Sigmoid colon (tissue), 7 donors: Measurements from ENCODE around the gene CAMTA1. TPM values are rescaled to one million over a fixed set of nuclear protein-coding genes. Genes with fewer than 3 reads are reported as not detected.

Experiments used
- DNase-seq: peaks from one replicate; pipeline ENCODE4 v3.0.0-alpha.2; 2019
- H3K27ac ChIP-seq, 4 donors: fragments of 200-600 bp; sonication (generic); one replicate each; pipeline ENCODE4 v1.5.1; 2016 to 2019; ENCODE audit warnings: mild to moderate bottlenecking in 1 of 4
- H3K27me3 ChIP-seq, 3 donors: fragments of 200-600 bp; sonication (generic); one replicate each; pipeline ENCODE4 v1.5.1; 2019; ENCODE audit warnings: mild to moderate bottlenecking in 1 of 3
- H3K36me3 ChIP-seq, 4 donors: fragments of 200-600 bp; sonication (generic); one replicate each; pipeline ENCODE4 v1.5.1; 2016 to 2019
- H3K4me1 ChIP-seq, 4 donors: fragments of 200-600 bp; sonication (generic); one replicate each; pipeline ENCODE4 v1.5.1; 2017 to 2019
- H3K4me3 ChIP-seq, 4 donors: fragments of 200-600 bp; sonication (generic); one replicate each; pipeline ENCODE4 v1.5.1; 2017 to 2019; ENCODE audit warnings: mild to moderate bottlenecking in 2 of 4, moderate library complexity in 1 of 4
- H3K9me3 ChIP-seq, 4 donors: fragments of 200-600 bp in 3 of 4; sonication (generic) in 3 of 4; one replicate each; pipeline versions ENCODE4 v1.5.1 to v1.6.1; 2013 to 2019
- EP300 ChIP-seq, 4 donors: sonication (generic); formaldehyde crosslinking; IDR thresholded peaks; one replicate each; pipeline ENCODE4 v1.6.1; 2017; ENCODE audit warnings: antibody characterized with exemption in 4 of 4
- POLR2A ChIP-seq, 2 donors: fragments of 450-650 bp; IDR thresholded peaks; one replicate each; pipeline ENCODE4 v1.6.1; 2016; ENCODE audit warnings: antibody characterized with exemption in 2 of 2, mild to moderate bottlenecking in 2 of 2, moderate library complexity in 2 of 2
- POLR2AphosphoS5 ChIP-seq, 4 donors: sonication (generic); formaldehyde crosslinking; IDR thresholded peaks; one replicate each; pipeline ENCODE4 v1.6.1; 2017; ENCODE audit warnings: antibody characterized with exemption in 4 of 4
- WGBS, 2 donors: extraction: QIAGEN DNeasy Blood & Tissue Kit; methylation state at CpG; one replicate each; pipeline ENCODE4 v1.1.7; 2013; 5-methylcytosine and 5-hydroxymethylcytosine counted together
- intact Hi-C: fragments of 100-400 bp; cut with DNase I; formaldehyde crosslinking; loops from one replicate; pipeline ENCODE4 v1.15.1; 2023
- polyA plus RNA-seq, 3 donors: library from polyadenylated mRNA; stranded (reverse); fragments of 200-250 nt; gene quantifications; one replicate each; pipeline ENCODE4 v1.2.3, GENCODE V29; 2013
- total RNA-seq, 4 donors: library from RNA; depleted of rRNA; stranded (reverse); fragments of >200 nt; gene quantifications; one replicate each; pipeline ENCODE4 v1.1.0, GENCODE V29; 2016
- TF ChIP-seq, protein P1 (sequence below), 4 experiments: fragments of 450-650 bp in 3 of 4; fragments of 200-600 bp in 1 of 4; IDR thresholded peaks; one replicate each; pipeline ENCODE4 v1.5.1; 2016 to 2019; ENCODE audit warnings: antibody characterized with exemption in 4 of 4, mild to moderate bottlenecking in 3 of 4, moderate library complexity in 2 of 4
- donor health status: healthy with polysubstance abuse.
- donor health status: Bipolar disorder and iron deficiency.
- donor health status: healthy.

Gene CAMTA1
- total and polyA plus RNA-seq, 7 donors: 97.9 to 196 (median 177) TPM

DNA sequence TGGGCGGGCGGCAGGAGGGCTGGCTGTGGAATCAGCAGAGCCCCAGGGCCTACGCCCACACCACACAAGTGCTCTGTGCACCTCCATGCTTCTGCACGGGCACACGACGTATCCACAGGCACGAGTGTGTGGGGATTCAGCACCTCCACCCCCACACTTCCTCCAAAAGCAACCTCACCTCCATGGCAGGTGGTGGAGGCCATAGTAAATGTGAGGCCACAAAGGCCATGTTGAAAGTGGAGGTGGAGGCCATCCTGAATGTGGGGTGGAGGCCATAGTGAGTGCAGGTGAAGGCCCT is 860.4 kb downstream of the CAMTA1 start:
- H3K4me1 ChIP-seq: peaks cover 0 to 15% (median 7%) of the 10 kb centered on the region in 4 donors
- intact Hi-C loops: loop anchor here (5.0 kb wide), 3 partner anchors 423 to 923 kb away; no protein-coding TSS in a partner anchor
- H3K27me3 ChIP-seq: peaks cover 0 to 4% (median 0%) of the 10 kb centered on the region in 3 donors
- H3K9me3 ChIP-seq: no peaks in the 10 kb centered on the region
- H3K4me3 ChIP-seq: no peak overlapping the region
- H3K27ac ChIP-seq: no peak overlapping the region
- TF ChIP-seq, protein P1, sequence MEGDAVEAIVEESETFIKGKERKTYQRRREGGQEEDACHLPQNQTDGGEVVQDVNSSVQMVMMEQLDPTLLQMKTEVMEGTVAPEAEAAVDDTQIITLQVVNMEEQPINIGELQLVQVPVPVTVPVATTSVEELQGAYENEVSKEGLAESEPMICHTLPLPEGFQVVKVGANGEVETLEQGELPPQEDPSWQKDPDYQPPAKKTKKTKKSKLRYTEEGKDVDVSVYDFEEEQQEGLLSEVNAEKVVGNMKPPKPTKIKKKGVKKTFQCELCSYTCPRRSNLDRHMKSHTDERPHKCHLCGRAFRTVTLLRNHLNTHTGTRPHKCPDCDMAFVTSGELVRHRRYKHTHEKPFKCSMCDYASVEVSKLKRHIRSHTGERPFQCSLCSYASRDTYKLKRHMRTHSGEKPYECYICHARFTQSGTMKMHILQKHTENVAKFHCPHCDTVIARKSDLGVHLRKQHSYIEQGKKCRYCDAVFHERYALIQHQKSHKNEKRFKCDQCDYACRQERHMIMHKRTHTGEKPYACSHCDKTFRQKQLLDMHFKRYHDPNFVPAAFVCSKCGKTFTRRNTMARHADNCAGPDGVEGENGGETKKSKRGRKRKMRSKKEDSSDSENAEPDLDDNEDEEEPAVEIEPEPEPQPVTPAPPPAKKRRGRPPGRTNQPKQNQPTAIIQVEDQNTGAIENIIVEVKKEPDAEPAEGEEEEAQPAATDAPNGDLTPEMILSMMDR (IDR thresholded peaks at IDR 0.05): no peak
- no peak for TF ChIP-seq POLR2A (IDR thresholded peaks at IDR 0.05)
- TF ChIP-seq EP300 (IDR thresholded peaks at IDR 0.05): no peak
- TF ChIP-seq POLR2AphosphoS5 (IDR thresholded peaks at IDR 0.05): no peak
- no peaks in the 10 kb centered on the region for H3K36me3 ChIP-seq
- DNase-seq: no peak
- 21 to 55% methylated on average over 7 of the region's 7 CpGs for WGBS, 2 donors

DNA sequence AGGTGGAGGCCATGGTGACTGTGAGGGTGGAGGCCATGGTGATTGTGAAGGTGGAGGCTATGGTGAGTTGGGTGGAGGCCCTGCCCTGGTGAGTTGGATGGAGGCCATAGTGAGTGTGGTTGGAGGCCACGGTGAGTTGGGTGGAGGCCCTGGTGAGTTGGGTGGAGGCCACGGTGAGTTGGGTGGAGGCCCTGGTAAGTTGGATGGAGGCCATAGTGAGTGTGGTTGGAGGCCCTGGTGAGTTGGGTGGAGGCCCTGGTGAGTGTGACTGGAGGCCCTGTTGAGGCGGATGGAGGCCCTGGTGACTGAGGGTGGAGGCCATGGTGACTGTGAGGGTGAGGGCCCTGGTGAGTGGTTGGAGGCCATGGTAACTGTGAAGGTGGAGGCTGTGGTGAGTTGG is 860.9 kb downstream of the CAMTA1 start:
- peaks cover 0 to 15% (median 7%) of the 10 kb centered on the region in 4 donors for H3K4me1 ChIP-seq

DNA sequence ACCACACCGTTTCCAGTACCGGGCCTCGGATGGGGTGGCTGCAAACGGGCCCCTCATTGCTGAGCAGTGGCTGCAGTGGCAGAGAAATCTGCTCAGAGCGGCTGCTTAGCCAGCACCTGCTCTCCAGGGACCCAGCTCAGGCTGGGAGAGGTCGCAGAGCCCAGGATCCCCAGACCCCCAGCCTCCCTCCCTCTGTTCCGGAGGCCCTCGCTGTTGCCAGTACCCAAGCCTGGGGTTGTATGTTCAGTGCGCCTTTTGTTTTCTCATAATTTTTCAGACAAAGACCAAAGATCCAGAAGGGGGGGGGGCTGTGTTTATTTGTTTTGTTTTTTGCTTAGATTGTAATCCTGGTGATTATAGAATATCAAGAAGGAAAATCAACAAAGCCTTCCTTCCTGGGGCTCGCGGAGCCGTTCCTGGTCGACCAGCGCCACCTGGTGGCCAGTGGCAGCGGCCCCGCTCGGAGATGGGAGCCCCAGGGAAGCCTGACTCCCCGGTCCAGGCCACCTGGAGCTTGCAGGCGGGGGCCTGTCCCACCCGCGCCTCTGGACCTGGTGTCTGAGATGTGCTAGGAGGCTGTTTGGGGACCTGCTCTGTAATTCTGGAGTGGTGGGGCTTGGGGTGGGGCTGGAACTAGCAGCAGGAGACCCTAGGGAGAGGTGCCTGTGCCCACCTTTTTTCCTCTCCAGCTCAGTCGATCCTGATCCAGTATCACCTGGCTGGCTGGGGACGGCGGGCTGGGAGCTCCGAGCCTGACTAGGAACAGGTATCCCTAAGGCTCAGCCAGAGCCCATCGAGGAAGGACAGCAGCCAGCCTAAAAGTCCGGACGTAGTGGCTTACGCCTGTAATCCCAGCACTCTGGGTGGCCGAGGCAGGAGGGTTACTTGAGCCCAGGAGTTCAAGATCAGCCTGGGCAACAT is 862.0 kb downstream of the CAMTA1 start:
- no peak overlapping the region for H3K4me3 ChIP-seq
- intact Hi-C loops: loop anchor here (1.0 to 5.0 kb wide), 4 partner anchors 425 to 925 kb away; no protein-coding TSS in a partner anchor

More for the DNA sequence above, 860.9 kb downstream of the CAMTA1 start:
- no peaks in the 10 kb centered on the region for H3K9me3 ChIP-seq
- 82 to 95% methylated on average over 3 of the region's 3 CpGs for WGBS, 2 donors
- no peak for TF ChIP-seq EP300 (IDR thresholded peaks at IDR 0.05)
- TF ChIP-seq, protein P1 (IDR thresholded peaks at IDR 0.05): no peak
- no peak for TF ChIP-seq POLR2A (IDR thresholded peaks at IDR 0.05)
- TF ChIP-seq POLR2AphosphoS5 (IDR thresholded peaks at IDR 0.05): no peak
- H3K36me3 ChIP-seq: no peaks in the 10 kb centered on the region
- DNase-seq: no peak
- intact Hi-C loops: loop anchor here (5.0 kb wide), 3 partner anchors 424 to 924 kb away; no protein-coding TSS in a partner anchor
- no peak overlapping the region for H3K27ac ChIP-seq
- H3K27me3 ChIP-seq: peaks cover 0 to 4% (median 0%) of the 10 kb centered on the region in 3 donors
- H3K4me3 ChIP-seq: no peak overlapping the region

DNA sequence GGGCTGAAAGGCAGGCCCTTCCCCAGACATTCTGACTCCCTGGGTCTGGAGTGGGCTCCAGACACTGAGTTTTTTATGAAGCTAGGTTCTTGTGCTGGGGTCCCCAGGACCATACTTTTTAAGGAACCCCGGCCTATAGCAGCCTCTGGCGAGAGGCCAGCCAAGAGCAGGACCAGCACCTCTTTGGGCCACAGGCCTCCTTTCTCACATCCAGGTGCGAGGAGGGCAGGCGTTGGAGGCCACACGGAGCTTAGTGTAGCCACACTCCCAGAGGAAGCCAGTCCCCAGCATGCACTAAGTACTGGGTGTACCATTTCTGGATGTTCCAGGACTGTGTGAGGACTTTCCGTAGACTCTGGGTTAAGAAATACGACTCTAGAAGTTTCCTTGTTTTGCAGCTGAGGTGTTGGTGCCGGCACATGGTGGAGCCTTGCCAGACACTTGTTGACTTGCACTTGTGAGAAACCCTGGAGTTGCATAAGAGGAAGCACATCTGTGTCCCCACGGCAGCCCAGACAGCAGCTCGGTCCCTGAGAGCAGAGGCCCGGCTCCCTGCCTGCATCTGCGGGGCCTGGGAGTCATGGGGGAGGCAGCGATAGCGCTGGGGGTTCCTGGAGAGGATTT is 863.6 kb downstream of the CAMTA1 start:
- H3K27ac ChIP-seq: peak overlapping the region; percentile 5 to 72 (median 42)
- H3K9me3 ChIP-seq: no peaks in the 10 kb centered on the region
- H3K4me1 ChIP-seq: peaks cover 0 to 15% (median 7%) of the 10 kb centered on the region in 4 donors
- 42 to 59% methylated on average over 14 of the region's 14 CpGs for WGBS, 2 donors
- no peaks in the 10 kb centered on the region for H3K36me3 ChIP-seq
- intact Hi-C loops: loop anchor here (5.0 kb wide), 3 partner anchors 427 to 927 kb away; no protein-coding TSS in a partner anchor
- H3K27me3 ChIP-seq: peaks cover 0 to 4% (median 0%) of the 10 kb centered on the region in 3 donors
- peak; percentile 93 for DNase-seq
- peak in 1 of 4 donors; percentile 46 for TF ChIP-seq EP300 (IDR thresholded peaks at IDR 0.05)
- TF ChIP-seq, protein P1 (IDR thresholded peaks at IDR 0.05): no peak
- TF ChIP-seq POLR2A (IDR thresholded peaks at IDR 0.05): no peak
- TF ChIP-seq POLR2AphosphoS5 (IDR thresholded peaks at IDR 0.05): peak in 3 of 4 donors; percentile 20 to 63 (median 30)
- H3K4me3 ChIP-seq: no peak overlapping the region

More for the DNA sequence above, 862.0 kb downstream of the CAMTA1 start:
- Histone ChIP-seq H3K27me3 (peaks cover 0 to 4% (median 0%) of the 10 kb centered on the region in 3 donors), H3K27ac (no peak overlapping the region), H3K9me3 (no peaks in the 10 kb centered on the region), H3K36me3 (no peaks in the 10 kb centered on the region), H3K4me1 (peaks cover 0 to 15% (median 7%) of the 10 kb centered on the region in 4 donors)
- TF ChIP-seq, protein P1 (IDR thresholded peaks at IDR 0.05): peak; percentile 75 to 94 (median 85)
- TF ChIP-seq POLR2AphosphoS5 (IDR thresholded peaks at IDR 0.05) (no peak), EP300 (IDR thresholded peaks at IDR 0.05) (no peak), POLR2A (IDR thresholded peaks at IDR 0.05) (no peak)
- DNase-seq: peak; percentile 84
- WGBS, 2 donors: 46 to 48% methylated on average over 30 of the region's 30 CpGs
